GM12878 (cell line): ENCODE measurements around the gene TMBIM6. TPM values are rescaled to one million over a fixed set of nuclear protein-coding genes. Genes with fewer than 3 reads are reported as not detected.

Source experiments
- BMI1 ChIP-seq: fragments of 450-650 bp; IDR thresholded peaks from 2 replicates; pipeline ENCODE4 v1.6.1; 2016; ENCODE audit warnings: mild to moderate bottlenecking, moderate library complexity, borderline replicate concordance
- DPF2 ChIP-seq: fragments of 450-650 bp; IDR thresholded peaks from 2 replicates; pipeline ENCODE4 v1.6.1; 2017; ENCODE audit warnings: mild to moderate bottlenecking
- ETV6 ChIP-seq, 2 experiments: fragments of 450-650 bp in 1 of 2; IDR thresholded peaks in 1 of 2; conservative IDR thresholded peaks in 1 of 2; 2 replicates each; pipeline ENCODE4 v1.6.1; 2014; ENCODE audit warnings: antibody characterized with exemption in 1 of 2, borderline replicate concordance in 1 of 2, low read depth in 1 of 2, mild to moderate bottlenecking in 1 of 2, moderate library complexity in 1 of 2
- NFYA ChIP-seq: IDR thresholded peaks from 2 replicates; pipeline ENCODE4 v1.6.1; 2011; ENCODE audit warnings: low read depth, mild to moderate bottlenecking, low read length, improper control_type of control experiment, borderline replicate concordance
- SMAD1 ChIP-seq: fragments of 450-650 bp; IDR thresholded peaks from 2 replicates; pipeline ENCODE4 v1.6.1; 2018; ENCODE audit warnings: mild to moderate bottlenecking, low read depth; ENCODE audit not compliant: partially characterized antibody
- SREBF2 ChIP-seq: IDR thresholded peaks from 2 replicates; pipeline ENCODE4 v1.6.1; 2012; ENCODE audit warnings: mild to moderate bottlenecking, low read length
- STAT3 ChIP-seq: IDR thresholded peaks from 2 replicates; pipeline ENCODE4 v1.6.1; 2011; ENCODE audit warnings: low read depth, low read length, improper control_type of control experiment
- SUPT20H ChIP-seq: IDR thresholded peaks from 2 replicates; pipeline ENCODE4 v1.6.1; 2011; ENCODE audit warnings: low read depth, mild to moderate bottlenecking, low read length, moderate library complexity, borderline replicate concordance; ENCODE audit not compliant: control insufficient read depth
- YBX1 ChIP-seq: fragments of 450-650 bp; IDR thresholded peaks from 2 replicates; pipeline ENCODE4 v1.6.1; 2016; ENCODE audit warnings: antibody characterized with exemption
- ZNF384 ChIP-seq: IDR thresholded peaks from 2 replicates; pipeline ENCODE4 v1.6.1; 2012; ENCODE audit warnings: low read depth, mild to moderate bottlenecking, low read length, improper control_type of control experiment, borderline replicate concordance
- polyA plus RNA-seq, 11 experiments: library from polyadenylated mRNA; depleted of rRNA in 4 of 11; unstranded in 6 of 11; stranded (reverse) in 5 of 11; fragments of >200 nt; fragmentation: Nextera tagmentation in 4 of 11; fragmentation: Illumina TruSeq in 1 of 11; extraction: Ambion mirVana in 4 of 11; extraction: Trizol in 1 of 11; gene quantifications; 1 replicate in 1 of 11; 2 replicates in 10 of 11; pipeline versions ENCODE4 v1.2.1 to v1.2.3, GENCODE V29; 2011 to 2016; ENCODE audit warnings: inconsistent platforms in 2 of 11, missing spikeins in 2 of 11, low read depth in 1 of 11
- total RNA-seq, 4 experiments: library from RNA; depleted of rRNA in 3 of 4; stranded (reverse); fragments of >200 nt in 3 of 4; fragmentation: Illumina TruSeq in 1 of 4; extraction: Trizol in 1 of 4; gene quantifications; 2 replicates each; pipeline versions ENCODE4 v1.2.1 to v1.2.3, GENCODE V29; 2013 to 2021
- TF ChIP-seq, protein P1 (sequence below): fragments of 450-650 bp; IDR thresholded peaks from 2 replicates; pipeline ENCODE4 v1.6.1; 2016; ENCODE audit warnings: mild to moderate bottlenecking, moderate library complexity, borderline replicate concordance
- TF ChIP-seq, protein P2 (sequence below): IDR thresholded peaks from 2 replicates; pipeline ENCODE4 v1.6.1; 2012; ENCODE audit warnings: low read depth, low read length, improper control_type of control experiment
- TF ChIP-seq, protein P3 (sequence below): fragments of 450-650 bp; IDR thresholded peaks from 2 replicates; pipeline ENCODE4 v1.6.1; 2018; ENCODE audit warnings: mild to moderate bottlenecking, low read depth, moderate library complexity; ENCODE audit not compliant: partially characterized antibody
- TF ChIP-seq, protein P4 (sequence below): IDR thresholded peaks from 2 replicates; pipeline ENCODE4 v1.6.1; 2011; ENCODE audit warnings: low read depth, mild to moderate bottlenecking, low read length, moderate library complexity, borderline replicate concordance; ENCODE audit errors: extremely low read depth
- TF ChIP-seq, protein P5 (sequence below): fragments of 450-650 bp; IDR thresholded peaks from 2 replicates; pipeline ENCODE4 v1.6.1; 2016; ENCODE audit warnings: mild to moderate bottlenecking
- TF ChIP-seq, protein P6 (sequence below): IDR thresholded peaks from 2 replicates; pipeline ENCODE4 v1.6.1; 2012; ENCODE audit warnings: low read depth, low read length, improper control_type of control experiment

TMBIM6 gene
- total and polyA plus RNA-seq, 10 of the 15 experiments (the other 5 are each of a cell fraction or from before 2014, with no cell fraction given), result 224 to 1,192 (median 379) TPM

DNA sequence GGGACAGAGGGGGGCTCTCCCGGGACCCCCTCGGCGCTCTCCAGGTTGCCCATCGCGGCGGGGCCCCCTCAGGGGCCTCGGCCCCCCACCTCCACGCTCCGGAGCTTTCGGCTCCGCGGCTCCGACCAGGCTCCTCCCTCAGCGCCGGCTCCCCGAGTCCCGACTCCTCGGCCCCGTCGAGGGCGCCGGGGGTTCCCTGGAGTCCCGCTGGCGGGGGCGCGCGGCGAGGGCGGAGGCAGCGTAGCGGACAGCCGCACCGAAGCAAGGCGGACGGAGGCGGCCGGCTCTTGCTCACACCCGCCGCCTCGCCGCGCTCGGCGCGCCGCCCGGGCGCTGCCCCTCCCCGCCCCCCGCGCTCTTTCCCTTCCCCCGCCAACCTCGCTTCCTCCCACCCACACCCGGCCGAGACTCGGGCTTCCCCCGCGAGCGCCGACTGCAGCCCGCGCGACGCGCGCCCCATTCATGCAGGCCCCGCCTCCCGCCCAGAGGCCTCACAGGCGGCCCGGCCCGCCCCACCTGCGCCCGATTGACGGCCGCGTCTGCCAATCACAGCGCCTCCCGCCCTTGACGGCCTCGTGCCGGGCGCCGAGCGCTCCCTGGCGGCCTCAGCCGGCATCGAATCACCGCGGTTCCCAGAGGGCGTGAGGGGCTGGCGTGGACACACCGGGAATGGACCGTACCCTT, 34.1 kb upstream of the TMBIM6 start, which contains the start of gene FMNL3 (continued):
- no peak for TF ChIP-seq NFYA
- TF ChIP-seq BMI1, result no peak
- peak; percentile 98 for TF ChIP-seq DPF2
- TF ChIP-seq, protein P1, sequence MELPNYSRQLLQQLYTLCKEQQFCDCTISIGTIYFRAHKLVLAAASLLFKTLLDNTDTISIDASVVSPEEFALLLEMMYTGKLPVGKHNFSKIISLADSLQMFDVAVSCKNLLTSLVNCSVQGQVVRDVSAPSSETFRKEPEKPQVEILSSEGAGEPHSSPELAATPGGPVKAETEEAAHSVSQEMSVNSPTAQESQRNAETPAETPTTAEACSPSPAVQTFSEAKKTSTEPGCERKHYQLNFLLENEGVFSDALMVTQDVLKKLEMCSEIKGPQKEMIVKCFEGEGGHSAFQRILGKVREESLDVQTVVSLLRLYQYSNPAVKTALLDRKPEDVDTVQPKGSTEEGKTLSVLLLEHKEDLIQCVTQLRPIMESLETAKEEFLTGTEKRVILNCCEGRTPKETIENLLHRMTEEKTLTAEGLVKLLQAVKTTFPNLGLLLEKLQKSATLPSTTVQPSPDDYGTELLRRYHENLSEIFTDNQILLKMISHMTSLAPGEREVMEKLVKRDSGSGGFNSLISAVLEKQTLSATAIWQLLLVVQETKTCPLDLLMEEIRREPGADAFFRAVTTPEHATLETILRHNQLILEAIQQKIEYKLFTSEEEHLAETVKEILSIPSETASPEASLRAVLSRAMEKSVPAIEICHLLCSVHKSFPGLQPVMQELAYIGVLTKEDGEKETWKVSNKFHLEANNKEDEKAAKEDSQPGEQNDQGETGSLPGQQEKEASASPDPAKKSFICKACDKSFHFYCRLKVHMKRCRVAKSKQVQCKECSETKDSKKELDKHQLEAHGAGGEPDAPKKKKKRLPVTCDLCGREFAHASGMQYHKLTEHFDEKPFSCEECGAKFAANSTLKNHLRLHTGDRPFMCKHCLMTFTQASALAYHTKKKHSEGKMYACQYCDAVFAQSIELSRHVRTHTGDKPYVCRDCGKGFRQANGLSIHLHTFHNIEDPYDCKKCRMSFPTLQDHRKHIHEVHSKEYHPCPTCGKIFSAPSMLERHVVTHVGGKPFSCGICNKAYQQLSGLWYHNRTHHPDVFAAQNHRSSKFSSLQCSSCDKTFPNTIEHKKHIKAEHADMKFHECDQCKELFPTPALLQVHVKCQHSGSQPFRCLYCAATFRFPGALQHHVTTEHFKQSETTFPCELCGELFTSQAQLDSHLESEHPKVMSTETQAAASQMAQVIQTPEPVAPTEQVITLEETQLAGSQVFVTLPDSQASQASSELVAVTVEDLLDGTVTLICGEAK, result no peak
- no peak for TF ChIP-seq SMAD1
- no peak for TF ChIP-seq SREBF2
- TF ChIP-seq, protein P2, sequence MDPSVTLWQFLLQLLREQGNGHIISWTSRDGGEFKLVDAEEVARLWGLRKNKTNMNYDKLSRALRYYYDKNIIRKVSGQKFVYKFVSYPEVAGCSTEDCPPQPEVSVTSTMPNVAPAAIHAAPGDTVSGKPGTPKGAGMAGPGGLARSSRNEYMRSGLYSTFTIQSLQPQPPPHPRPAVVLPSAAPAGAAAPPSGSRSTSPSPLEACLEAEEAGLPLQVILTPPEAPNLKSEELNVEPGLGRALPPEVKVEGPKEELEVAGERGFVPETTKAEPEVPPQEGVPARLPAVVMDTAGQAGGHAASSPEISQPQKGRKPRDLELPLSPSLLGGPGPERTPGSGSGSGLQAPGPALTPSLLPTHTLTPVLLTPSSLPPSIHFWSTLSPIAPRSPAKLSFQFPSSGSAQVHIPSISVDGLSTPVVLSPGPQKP, result no peak
- peak in 1 of 2 experiments; percentile 42; a peak in 1 of 4 replicates for TF ChIP-seq ETV6 (conservative IDR thresholded peaks at IDR 0.05 in 1 of 2, IDR thresholded peaks at IDR 0.05 in 1 of 2; ENCODE audit: borderline replicate concordance in 1 of 2, low read depth in 1 of 2)
- TF ChIP-seq, protein P3, sequence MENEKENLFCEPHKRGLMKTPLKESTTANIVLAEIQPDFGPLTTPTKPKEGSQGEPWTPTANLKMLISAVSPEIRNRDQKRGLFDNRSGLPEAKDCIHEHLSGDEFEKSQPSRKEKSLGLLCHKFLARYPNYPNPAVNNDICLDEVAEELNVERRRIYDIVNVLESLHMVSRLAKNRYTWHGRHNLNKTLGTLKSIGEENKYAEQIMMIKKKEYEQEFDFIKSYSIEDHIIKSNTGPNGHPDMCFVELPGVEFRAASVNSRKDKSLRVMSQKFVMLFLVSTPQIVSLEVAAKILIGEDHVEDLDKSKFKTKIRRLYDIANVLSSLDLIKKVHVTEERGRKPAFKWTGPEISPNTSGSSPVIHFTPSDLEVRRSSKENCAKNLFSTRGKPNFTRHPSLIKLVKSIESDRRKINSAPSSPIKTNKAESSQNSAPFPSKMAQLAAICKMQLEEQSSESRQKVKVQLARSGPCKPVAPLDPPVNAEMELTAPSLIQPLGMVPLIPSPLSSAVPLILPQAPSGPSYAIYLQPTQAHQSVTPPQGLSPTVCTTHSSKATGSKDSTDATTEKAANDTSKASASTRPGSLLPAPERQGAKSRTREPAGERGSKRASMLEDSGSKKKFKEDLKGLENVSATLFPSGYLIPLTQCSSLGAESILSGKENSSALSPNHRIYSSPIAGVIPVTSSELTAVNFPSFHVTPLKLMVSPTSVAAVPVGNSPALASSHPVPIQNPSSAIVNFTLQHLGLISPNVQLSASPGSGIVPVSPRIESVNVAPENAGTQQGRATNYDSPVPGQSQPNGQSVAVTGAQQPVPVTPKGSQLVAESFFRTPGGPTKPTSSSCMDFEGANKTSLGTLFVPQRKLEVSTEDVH, result no peak
- TF ChIP-seq SUPT20H, result no peak
- TF ChIP-seq, protein P4, sequence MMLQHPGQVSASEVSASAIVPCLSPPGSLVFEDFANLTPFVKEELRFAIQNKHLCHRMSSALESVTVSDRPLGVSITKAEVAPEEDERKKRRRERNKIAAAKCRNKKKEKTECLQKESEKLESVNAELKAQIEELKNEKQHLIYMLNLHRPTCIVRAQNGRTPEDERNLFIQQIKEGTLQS, result 0 out of 2 replicates have a peak, but pooled peaks have one; percentile 16
- TF ChIP-seq, protein P5, sequence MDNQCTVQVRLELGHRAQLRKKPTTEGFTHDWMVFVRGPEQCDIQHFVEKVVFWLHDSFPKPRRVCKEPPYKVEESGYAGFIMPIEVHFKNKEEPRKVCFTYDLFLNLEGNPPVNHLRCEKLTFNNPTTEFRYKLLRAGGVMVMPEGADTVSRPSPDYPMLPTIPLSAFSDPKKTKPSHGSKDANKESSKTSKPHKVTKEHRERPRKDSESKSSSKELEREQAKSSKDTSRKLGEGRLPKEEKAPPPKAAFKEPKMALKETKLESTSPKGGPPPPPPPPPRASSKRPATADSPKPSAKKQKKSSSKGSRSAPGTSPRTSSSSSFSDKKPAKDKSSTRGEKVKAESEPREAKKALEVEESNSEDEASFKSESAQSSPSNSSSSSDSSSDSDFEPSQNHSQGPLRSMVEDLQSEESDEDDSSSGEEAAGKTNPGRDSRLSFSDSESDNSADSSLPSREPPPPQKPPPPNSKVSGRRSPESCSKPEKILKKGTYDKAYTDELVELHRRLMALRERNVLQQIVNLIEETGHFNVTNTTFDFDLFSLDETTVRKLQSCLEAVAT, result no peak
- TF ChIP-seq ZNF384, result no peak
- TF ChIP-seq, protein P6, sequence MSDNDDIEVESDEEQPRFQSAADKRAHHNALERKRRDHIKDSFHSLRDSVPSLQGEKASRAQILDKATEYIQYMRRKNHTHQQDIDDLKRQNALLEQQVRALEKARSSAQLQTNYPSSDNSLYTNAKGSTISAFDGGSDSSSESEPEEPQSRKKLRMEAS, result peak; percentile 75
- no peak for TF ChIP-seq YBX1
- TF ChIP-seq STAT3, result no peak
